ENCODE results near the gene OSBPL3. TPM values are rescaled to one million over a fixed set of nuclear protein-coding genes. Genes with fewer than 3 reads are reported as not detected.

Gene OSBPL3
- total RNA-seq, 2 experiments from 2014 or later = 44.6 to 45.7 TPM

DNA sequence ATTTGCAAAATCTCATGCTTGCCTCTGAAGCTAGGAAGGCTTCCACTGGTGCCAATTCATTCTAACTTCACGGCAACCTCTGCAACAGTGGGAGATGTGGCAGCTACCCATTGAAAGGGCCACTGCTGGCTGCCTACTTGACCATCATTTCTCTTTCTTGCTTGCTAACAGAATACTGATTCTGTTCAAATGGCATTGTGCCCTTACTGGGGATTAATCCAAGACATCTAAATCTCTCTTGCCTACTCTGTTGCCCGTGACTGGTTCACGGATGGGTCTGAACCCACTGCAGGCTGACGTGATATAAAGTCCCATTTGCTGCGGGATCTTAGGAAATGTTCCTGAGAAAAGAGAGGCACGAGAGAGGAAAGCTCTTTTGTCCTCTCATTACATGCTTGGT is 171.5 kb downstream of the OSBPL3 start:
- Mint-ChIP-seq H3K4me3 (no peak overlapping the region), H3K27me3 (no peaks in the 10 kb centered on the region), H3K9me3 (no peaks in the 10 kb centered on the region), H3K36me3 (ENCODE audit: low read depth) (peaks cover 40% of the 10 kb centered on the region), H3K4me1 (ENCODE audit: low read depth) (no peaks in the 10 kb centered on the region), H3K27ac (no peak overlapping the region)
- POLR2A ChIA-PET = no interaction called here
- ATAC-seq = no peak
- intact Hi-C loops (cut with micrococcal nuclease) = no loop called here
- TF ChIP-seq, protein P1, sequence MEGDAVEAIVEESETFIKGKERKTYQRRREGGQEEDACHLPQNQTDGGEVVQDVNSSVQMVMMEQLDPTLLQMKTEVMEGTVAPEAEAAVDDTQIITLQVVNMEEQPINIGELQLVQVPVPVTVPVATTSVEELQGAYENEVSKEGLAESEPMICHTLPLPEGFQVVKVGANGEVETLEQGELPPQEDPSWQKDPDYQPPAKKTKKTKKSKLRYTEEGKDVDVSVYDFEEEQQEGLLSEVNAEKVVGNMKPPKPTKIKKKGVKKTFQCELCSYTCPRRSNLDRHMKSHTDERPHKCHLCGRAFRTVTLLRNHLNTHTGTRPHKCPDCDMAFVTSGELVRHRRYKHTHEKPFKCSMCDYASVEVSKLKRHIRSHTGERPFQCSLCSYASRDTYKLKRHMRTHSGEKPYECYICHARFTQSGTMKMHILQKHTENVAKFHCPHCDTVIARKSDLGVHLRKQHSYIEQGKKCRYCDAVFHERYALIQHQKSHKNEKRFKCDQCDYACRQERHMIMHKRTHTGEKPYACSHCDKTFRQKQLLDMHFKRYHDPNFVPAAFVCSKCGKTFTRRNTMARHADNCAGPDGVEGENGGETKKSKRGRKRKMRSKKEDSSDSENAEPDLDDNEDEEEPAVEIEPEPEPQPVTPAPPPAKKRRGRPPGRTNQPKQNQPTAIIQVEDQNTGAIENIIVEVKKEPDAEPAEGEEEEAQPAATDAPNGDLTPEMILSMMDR (IDR thresholded peaks at IDR 0.05) = no peak
- no peak for DNase-seq
- CTCF ChIA-PET = interaction anchor here (1.3 to 7.9 kb wide), 3 partner anchors 25 to 291 kb away, joined by 3 to 148 read pairs (median 6); no protein-coding TSS in a partner anchor

DNA sequence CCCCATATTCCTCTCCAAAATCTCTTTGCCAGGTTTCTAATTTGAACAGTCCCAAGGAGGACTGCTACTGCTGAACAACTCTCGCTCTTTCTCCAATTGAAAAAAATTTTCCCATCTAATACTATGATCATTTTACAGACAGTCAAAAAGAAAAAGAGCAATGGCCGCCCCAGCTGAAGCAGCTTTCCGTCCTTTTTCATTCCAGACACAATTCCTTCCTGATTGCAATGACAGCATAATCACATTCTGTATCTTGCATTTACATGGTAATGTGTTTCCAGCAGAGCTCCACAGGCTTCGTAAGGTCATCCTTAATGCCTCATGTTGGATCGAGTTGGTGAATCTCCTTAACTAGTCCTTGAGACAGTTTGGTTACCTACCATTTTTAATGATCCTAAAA is 177.7 kb downstream of the OSBPL3 start:
- ChIA-PET CTCF (interaction anchor here (0.6 to 6.3 kb wide), 6 partner anchors 10 to 296 kb away, joined by 3 to 39 read pairs (median 4); no protein-coding TSS in a partner anchor), POLR2A (no interaction called here)
- H3K4me1 Mint-ChIP-seq (ENCODE audit: low read depth) = peaks cover 3% of the 10 kb centered on the region
- H3K9me3 Mint-ChIP-seq = no peaks in the 10 kb centered on the region
- intact Hi-C loops (cut with micrococcal nuclease) = no loop called here
- H3K27me3 Mint-ChIP-seq = no peaks in the 10 kb centered on the region
- peaks cover 41% of the 10 kb centered on the region for H3K36me3 Mint-ChIP-seq (ENCODE audit: low read depth)
- H3K4me3 Mint-ChIP-seq = no peak overlapping the region
- ATAC-seq = no peak
- DNase-seq = no peak
- H3K27ac Mint-ChIP-seq = no peak overlapping the region
- TF ChIP-seq, protein P1 (IDR thresholded peaks at IDR 0.05) = no peak

DNA sequence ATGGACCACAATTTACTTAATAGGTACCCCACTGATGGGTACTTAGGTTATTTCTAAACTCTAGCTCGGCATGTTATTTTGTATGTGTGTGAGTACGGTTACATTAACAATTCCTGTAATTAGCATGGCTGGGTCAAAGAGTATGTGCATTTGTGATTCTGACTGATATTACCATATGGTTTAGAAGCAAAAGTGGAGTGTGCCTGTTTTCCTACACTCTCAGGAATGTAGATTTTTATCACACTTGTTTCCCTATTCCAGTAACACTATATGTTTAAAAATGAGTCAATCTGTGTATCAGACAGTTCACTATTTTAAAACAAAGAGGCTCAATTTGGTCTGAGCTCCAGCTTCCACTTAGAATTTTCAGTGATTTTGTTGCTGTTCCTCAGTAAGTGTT is 178.1 kb downstream of the OSBPL3 start:
- TF ChIP-seq, protein P1 (IDR thresholded peaks at IDR 0.05) = no peak
- Mint-ChIP-seq H3K4me3 (no peak overlapping the region), H3K27ac (no peak overlapping the region), H3K9me3 (no peaks in the 10 kb centered on the region), H3K4me1 (ENCODE audit: low read depth) (peaks cover 3% of the 10 kb centered on the region), H3K27me3 (no peaks in the 10 kb centered on the region), H3K36me3 (ENCODE audit: low read depth) (peaks cover 40% of the 10 kb centered on the region)
- POLR2A ChIA-PET = no interaction called here
- intact Hi-C loops (cut with micrococcal nuclease) = no loop called here
- DNase-seq = no peak
- CTCF ChIA-PET = interaction anchor here (0.9 to 6.3 kb wide), 7 partner anchors 10 to 296 kb away, joined by 3 to 39 read pairs (median 4); no protein-coding TSS in a partner anchor
- ATAC-seq = no peak

DNA sequence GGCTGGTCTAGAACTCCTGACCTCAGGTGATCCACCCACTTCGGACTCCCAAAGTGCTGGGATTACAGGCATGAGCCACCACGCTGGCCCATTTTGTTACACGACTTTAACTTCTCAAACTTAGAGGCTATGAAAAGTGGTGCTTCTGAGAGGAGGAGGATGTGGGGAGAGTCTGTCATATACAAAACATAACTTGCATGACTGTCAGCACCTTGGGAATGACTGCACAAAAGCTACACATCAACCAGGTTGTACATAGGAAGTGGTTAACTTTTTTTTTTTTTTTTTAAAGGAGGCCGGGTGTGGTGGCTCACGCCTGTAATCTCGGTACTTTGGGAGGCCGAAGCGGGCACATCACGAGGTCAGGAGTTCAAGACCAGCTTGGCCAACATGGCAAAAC is 179.3 kb downstream of the OSBPL3 start:
- intact Hi-C loops (cut with micrococcal nuclease) = no loop called here
- ATAC-seq = peak; percentile 68

DNA sequence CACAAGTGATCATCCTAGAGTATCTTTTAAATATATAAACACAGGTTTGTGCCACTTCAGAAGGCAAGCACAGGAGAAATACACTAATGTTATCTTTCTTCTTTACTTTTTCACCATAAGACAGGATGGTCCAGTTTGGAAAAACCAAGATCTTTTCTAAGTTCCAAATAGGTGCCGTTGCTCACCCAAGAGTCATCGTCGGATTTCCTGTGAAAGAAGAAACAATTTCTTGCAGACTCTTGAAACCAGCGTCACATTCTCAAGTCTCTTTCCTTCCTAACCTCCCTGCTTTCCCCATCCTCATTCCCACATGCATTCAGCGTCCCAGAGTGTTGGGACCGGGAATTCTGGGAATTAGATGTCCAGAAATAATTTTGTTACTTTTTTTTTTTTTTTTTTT is 179.9 kb downstream of the OSBPL3 start:
- POLR2A ChIA-PET = no interaction called here
- Mint-ChIP-seq H3K36me3 (ENCODE audit: low read depth) (peaks cover 41% of the 10 kb centered on the region), H3K27me3 (no peaks in the 10 kb centered on the region), H3K4me1 (ENCODE audit: low read depth) (peaks cover 3% of the 10 kb centered on the region), H3K9me3 (no peaks in the 10 kb centered on the region), H3K27ac (no peak overlapping the region), H3K4me3 (no peak overlapping the region)
- TF ChIP-seq, protein P1 (IDR thresholded peaks at IDR 0.05) = no peak
- intact Hi-C loops (cut with micrococcal nuclease) = no loop called here
- DNase-seq (no peak), ATAC-seq (no peak)
- CTCF ChIA-PET = interaction anchor here (0.7 to 6.3 kb wide), 4 partner anchors 12 to 298 kb away, joined by 3 to 39 read pairs (median 3); no protein-coding TSS in a partner anchor

More for the DNA sequence above, 179.3 kb downstream of the OSBPL3 start:
- Mint-ChIP-seq H3K9me3 (no peaks in the 10 kb centered on the region), H3K4me1 (ENCODE audit: low read depth) (peaks cover 3% of the 10 kb centered on the region), H3K27me3 (no peaks in the 10 kb centered on the region), H3K4me3 (no peak overlapping the region), H3K36me3 (ENCODE audit: low read depth) (peaks cover 37% of the 10 kb centered on the region), H3K27ac (no peak overlapping the region)
- CTCF ChIA-PET = interaction anchor here (0.7 to 6.3 kb wide), 4 partner anchors 11 to 297 kb away, joined by 3 to 39 read pairs (median 4); no protein-coding TSS in a partner anchor
- POLR2A ChIA-PET = interaction anchor here (0.9 kb wide), 1 partner anchor 316 kb away, joined by 3 read pairs; no protein-coding TSS in a partner anchor
- TF ChIP-seq, protein P1 (IDR thresholded peaks at IDR 0.05) = no peak
- no peak for DNase-seq

All from activated CD8-positive, alpha-beta T cell treated with anti-CD3 and anti-CD28 coated beads for 36 hours (primary cell).